ENCODE results near the gene CDS2. TPM values are rescaled to one million over a fixed set of nuclear protein-coding genes. Genes with fewer than 3 reads are reported as not detected.

CDS2 gene
- total RNA-seq, 1 donor from 2014 or later: 46.9 TPM

DNA sequence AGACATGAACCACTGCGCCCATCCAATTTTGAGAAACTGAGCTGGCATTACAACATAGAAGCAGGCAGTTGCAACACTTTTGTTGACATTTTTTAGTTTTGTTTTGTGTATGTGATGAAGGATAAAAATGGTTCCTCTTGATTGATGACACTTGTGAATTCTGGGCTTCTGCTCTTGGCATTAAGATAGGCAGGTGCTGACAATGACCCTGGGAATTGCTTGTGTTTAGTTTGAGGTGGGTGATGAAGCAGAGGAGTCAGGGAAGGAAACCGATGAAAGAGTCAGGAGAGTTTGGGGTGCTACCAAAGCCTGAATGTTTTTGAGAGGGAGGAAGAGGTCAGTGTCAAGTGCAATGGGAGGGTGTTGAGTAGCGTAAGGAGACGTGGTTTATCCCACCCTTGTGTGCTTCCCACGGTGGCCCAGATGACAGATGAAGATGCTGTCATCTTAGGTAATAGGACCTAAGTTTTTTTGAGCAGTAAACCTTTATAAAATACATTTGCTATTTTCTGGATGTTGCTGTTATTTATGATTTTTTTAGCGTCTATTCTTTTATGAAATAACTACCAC lies 19.4 kb downstream of the CDS2 start:
- H3K4me3 Mint-ChIP-seq (ENCODE audit: unreplicated experiment): no peak overlapping the region
- no peaks in the 10 kb centered on the region for H3K9me3 Mint-ChIP-seq (ENCODE audit: low read depth)
- no peaks in the 10 kb centered on the region for H3K27me3 Mint-ChIP-seq (ENCODE audit: low read depth)

DNA sequence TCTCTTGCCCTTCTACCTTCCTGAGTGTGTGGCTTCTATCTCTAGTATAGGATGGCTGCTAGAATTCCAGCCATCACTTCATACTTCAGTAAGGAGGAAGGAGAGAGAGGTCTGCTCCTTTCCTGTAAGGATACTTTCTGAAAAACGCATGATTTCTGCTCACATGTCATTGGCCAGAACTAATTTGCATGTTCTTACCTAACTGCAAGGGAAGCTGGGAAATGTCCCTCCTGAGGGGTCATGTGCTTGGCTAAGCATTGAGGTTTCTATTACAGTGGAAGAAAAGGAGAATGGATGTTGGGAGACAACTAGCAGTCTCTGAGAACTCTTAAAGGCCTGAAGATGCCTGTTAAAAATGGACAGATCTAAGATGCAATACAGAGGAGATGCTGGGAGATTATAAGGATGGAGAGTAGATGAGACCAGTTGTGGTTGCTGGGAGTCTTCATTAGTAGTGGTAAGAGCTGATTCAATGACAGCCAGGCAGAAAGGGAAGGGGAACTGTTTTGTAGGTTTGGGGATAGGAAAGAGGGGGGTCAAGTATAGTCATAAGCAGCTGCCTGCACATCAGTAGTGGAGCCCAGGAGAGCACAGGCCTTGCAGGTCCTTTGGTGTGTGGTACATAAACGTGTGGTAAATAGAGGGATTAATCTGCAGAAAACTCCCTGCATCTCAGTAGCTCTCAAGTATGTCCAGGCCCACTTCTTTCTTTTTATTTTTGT lies 20.2 kb downstream of the CDS2 start:
- DNase-seq (ENCODE audit: low spot score): no peak
- Mint-ChIP-seq H3K4me1 (ENCODE audit: low read depth) (peaks cover 36% of the 10 kb centered on the region), H3K27ac (ENCODE audit: unreplicated experiment) (no peak overlapping the region), H3K36me3 (ENCODE audit: low read depth) (no peaks in the 10 kb centered on the region), H3K4me3 (ENCODE audit: unreplicated experiment) (no peak overlapping the region), H3K9me3 (ENCODE audit: low read depth) (no peaks in the 10 kb centered on the region), H3K27me3 (ENCODE audit: low read depth) (no peaks in the 10 kb centered on the region)
- TF ChIP-seq, protein P1, sequence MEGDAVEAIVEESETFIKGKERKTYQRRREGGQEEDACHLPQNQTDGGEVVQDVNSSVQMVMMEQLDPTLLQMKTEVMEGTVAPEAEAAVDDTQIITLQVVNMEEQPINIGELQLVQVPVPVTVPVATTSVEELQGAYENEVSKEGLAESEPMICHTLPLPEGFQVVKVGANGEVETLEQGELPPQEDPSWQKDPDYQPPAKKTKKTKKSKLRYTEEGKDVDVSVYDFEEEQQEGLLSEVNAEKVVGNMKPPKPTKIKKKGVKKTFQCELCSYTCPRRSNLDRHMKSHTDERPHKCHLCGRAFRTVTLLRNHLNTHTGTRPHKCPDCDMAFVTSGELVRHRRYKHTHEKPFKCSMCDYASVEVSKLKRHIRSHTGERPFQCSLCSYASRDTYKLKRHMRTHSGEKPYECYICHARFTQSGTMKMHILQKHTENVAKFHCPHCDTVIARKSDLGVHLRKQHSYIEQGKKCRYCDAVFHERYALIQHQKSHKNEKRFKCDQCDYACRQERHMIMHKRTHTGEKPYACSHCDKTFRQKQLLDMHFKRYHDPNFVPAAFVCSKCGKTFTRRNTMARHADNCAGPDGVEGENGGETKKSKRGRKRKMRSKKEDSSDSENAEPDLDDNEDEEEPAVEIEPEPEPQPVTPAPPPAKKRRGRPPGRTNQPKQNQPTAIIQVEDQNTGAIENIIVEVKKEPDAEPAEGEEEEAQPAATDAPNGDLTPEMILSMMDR (IDR thresholded peaks at IDR 0.05): no peak

More for the DNA sequence above, 19.4 kb downstream of the CDS2 start:
- Mint-ChIP-seq H3K4me1 (ENCODE audit: low read depth) (peaks cover 39% of the 10 kb centered on the region), H3K36me3 (ENCODE audit: low read depth) (no peaks in the 10 kb centered on the region), H3K27ac (ENCODE audit: unreplicated experiment) (no peak overlapping the region)
- TF ChIP-seq, protein P1 (IDR thresholded peaks at IDR 0.05): no peak
- DNase-seq (ENCODE audit: low spot score): no peak

DNA sequence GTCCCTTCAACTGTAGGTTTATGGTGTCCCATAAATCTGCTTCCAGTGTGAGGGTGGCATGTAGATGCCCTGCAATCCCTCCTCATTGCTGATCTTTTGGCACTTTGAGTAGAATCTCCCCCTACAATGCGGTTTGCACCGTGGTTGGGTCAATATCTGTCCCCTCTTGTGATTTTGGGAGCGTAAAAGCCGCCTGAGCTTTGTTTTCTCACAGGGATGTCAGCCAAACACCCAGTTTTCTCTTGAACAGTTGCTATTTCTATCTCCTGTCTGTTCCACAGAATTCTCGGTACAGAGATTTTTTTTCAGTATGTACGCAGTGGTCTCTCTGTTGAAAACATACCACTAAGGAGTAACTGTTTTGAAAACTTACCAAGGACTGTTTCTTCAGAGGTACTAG lies 21.8 kb downstream of the CDS2 start:
- no peaks in the 10 kb centered on the region for H3K9me3 Mint-ChIP-seq (ENCODE audit: low read depth)
- peaks cover 30% of the 10 kb centered on the region for H3K4me1 Mint-ChIP-seq (ENCODE audit: low read depth)
- H3K27me3 Mint-ChIP-seq (ENCODE audit: low read depth): no peaks in the 10 kb centered on the region
- no peak overlapping the region for H3K4me3 Mint-ChIP-seq (ENCODE audit: unreplicated experiment)
- H3K36me3 Mint-ChIP-seq (ENCODE audit: low read depth): no peaks in the 10 kb centered on the region
- TF ChIP-seq, protein P1 (IDR thresholded peaks at IDR 0.05): no peak
- no peak for DNase-seq (ENCODE audit: low spot score)
- peak overlapping the region; percentile 71 for H3K27ac Mint-ChIP-seq (ENCODE audit: unreplicated experiment)

DNA sequence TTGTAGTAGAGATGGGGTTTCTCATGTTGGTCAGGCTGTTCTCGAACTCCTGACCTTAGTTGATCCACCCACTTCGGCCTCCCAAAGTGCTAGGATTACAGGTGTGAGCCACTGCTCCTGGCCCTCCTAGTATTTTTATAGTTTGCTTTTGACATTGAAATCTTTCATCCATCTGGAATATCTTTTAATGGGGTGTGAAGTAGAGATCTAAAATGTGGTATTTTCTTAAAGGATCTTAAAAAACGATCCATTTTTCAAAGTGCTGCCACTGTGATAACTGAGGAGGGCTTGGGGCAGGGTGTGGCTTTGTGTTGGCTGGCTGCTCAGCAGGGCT lies 23.1 kb downstream of the CDS2 start:
- Mint-ChIP-seq H3K4me1 (ENCODE audit: low read depth) (peaks cover 27% of the 10 kb centered on the region), H3K9me3 (ENCODE audit: low read depth) (no peaks in the 10 kb centered on the region), H3K27ac (ENCODE audit: unreplicated experiment) (no peak overlapping the region), H3K27me3 (ENCODE audit: low read depth) (no peaks in the 10 kb centered on the region), H3K36me3 (ENCODE audit: low read depth) (no peaks in the 10 kb centered on the region), H3K4me3 (ENCODE audit: unreplicated experiment) (no peak overlapping the region)
- TF ChIP-seq, protein P1 (IDR thresholded peaks at IDR 0.05): no peak
- no peak for DNase-seq (ENCODE audit: low spot score)

DNA sequence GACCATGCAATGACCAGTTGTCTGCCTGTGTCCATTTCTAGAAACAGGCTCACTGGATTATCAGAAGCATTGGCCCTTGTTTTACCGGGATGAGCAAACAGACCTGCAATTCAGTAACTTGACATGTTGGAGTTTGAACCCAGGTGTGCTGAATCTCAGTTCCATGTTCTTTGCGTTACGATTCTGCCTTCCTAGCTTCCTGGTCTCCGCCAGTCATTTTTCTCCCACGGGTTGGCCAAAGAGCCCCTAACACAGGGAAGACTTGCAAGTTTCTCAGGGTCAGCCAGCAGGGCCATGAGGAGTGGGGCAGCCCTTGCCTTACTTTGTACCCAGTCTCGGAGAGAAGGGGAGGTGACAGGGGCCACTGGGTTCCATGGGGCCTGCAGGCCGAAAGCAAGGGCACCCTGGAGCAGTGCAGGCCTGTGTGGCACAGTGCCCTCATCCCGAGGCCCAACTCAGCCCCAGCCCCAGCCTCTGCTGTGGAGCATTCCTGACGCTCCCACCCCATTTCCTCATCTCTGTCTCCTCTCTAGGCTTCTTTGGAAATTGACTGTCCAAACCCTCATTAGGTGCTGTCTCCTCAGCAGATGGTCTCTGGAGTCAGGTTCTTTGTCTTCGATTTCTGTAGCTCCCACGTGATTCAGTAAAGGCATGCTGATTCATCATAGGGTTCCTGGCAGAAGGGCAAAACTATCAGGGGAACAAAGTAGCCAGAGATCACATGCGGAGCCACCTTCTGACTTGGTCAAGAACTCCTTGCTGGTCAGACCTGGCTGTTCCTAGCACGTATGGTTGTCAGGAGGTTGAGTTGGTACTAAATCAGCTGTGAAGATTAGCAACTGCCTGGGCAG lies 23.6 kb downstream of the CDS2 start:
- H3K27me3 Mint-ChIP-seq (ENCODE audit: low read depth): no peaks in the 10 kb centered on the region
- no peaks in the 10 kb centered on the region for H3K9me3 Mint-ChIP-seq (ENCODE audit: low read depth)
- TF ChIP-seq, protein P1 (IDR thresholded peaks at IDR 0.05): no peak
- peaks cover 26% of the 10 kb centered on the region for H3K4me1 Mint-ChIP-seq (ENCODE audit: low read depth)
- H3K27ac Mint-ChIP-seq (ENCODE audit: unreplicated experiment): no peak overlapping the region
- no peak overlapping the region for H3K4me3 Mint-ChIP-seq (ENCODE audit: unreplicated experiment)
- DNase-seq (ENCODE audit: low spot score): no peak
- H3K36me3 Mint-ChIP-seq (ENCODE audit: low read depth): no peaks in the 10 kb centered on the region
